ENCODE results near the gene COG7.

GRCh38 chr16:23394141-23394831 lies 58.7 kb downstream of the COG7 start:
- TF ChIP-seq POLR2A (IDR thresholded peaks at IDR 0.05) (no peak), CTCF (IDR thresholded peaks at IDR 0.05) (no peak)

All from body of pancreas (tissue), 4 donors.